ENCODE results near the gene FA2H.

The FA2H gene

DNA sequence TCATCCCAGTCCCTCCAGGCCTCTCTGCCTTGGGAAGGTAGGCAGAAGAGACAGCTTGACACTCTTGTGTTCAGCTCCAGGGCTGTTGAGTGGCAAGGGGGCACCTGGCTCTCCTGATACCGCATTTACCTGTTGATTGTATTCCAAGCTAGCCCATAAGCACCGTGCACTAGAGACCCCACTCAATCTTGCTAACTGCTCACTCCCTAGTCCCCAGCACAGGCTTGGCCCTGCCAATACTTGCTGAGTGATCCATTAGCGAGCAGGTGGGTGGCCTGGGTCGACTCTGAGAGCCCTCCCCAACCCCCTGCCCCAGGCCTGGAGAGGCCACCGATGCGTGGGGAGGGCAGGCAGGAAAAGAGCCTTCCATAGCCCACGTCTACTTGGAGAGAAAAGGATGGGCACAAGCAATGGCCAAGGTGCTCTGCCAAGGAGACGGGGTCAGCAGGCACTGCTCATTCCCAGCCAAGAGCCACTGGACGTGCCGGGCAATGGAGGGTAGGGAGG is 29.5 kb downstream of the FA2H start:
- Histone ChIP-seq H3K4me3 (ENCODE audit: low read length) (no peak overlapping the region), H3K4me1 (ENCODE audit: control insufficient read depth, insufficient read depth, low read length) (peaks cover 10% of the 10 kb centered on the region), H3K36me3 (ENCODE audit: control insufficient read depth, insufficient read depth, low read length) (no peaks in the 10 kb centered on the region), H3K27ac (ENCODE audit: low read length) (no peak overlapping the region), H3K9me3 (ENCODE audit: control insufficient read depth, insufficient read depth, low read length) (no peaks in the 10 kb centered on the region), H3K27me3 (ENCODE audit: control insufficient read depth, insufficient read depth, low read length) (no peaks in the 10 kb centered on the region)
- no peak for DNase-seq (ENCODE audit: low read depth, low spot score)
- WGBS (ENCODE audit: insufficient coverage, insufficient read length): no CpG with 5 or more reads among the region's 10 CpGs

DNA sequence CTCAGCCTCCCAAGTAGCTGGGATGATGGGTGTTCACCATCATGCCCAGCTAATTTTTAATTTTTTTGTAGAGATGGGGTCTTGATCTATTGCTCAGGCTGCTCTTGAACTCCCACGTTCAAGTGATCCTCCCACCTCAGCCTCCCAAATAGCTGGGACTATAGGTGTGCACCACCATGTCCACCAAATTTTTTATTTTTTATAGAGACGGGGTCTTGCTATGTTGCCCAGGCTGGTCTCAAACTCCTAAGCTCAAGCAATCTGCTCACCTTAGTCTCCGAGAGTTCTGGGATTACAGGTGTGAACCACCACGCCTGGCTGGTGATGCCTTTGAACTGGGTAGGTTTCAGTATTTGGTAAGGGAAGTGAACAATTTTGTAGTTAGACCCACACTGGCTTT is 30.1 kb downstream of the FA2H start:
- Histone ChIP-seq H3K4me3 (ENCODE audit: low read length) (no peak overlapping the region), H3K27me3 (ENCODE audit: control insufficient read depth, insufficient read depth, low read length) (no peaks in the 10 kb centered on the region), H3K27ac (ENCODE audit: low read length) (no peak overlapping the region), H3K9me3 (ENCODE audit: control insufficient read depth, insufficient read depth, low read length) (no peaks in the 10 kb centered on the region), H3K36me3 (ENCODE audit: control insufficient read depth, insufficient read depth, low read length) (no peaks in the 10 kb centered on the region), H3K4me1 (ENCODE audit: control insufficient read depth, insufficient read depth, low read length) (peaks cover 7% of the 10 kb centered on the region)
- no CpG with 5 or more reads among the region's 4 CpGs for WGBS (ENCODE audit: insufficient coverage, insufficient read length)
- DNase-seq (ENCODE audit: low read depth, low spot score): no peak

DNA sequence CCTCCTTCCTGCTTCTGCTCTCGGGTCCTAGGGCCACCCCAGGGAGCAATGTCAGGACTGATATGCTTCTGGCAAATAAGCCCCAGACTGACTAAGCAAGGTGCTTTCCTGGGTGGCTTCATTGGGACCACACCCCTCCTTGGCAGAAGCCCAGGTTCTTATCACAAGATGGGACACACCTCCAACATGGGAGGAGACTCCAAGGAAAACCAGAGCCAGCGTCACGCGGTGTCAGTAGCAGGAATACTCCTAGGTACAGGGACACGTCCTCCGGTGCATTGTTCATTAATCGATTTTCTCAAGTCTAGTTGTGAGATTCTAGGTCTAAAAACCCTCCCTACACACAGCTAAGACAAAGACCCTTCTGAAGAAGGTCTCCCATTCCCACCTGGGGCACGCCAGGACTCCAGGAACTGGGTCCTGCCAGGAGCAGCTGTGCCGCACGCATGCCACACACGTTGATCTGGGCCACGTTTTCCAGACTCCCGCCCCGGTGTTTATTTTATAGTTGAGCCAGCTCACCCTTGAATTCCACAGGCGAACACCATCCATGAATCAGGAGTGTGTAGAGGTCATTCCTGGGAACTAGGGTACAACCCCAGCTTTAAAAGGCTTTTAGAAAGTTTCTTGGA is 30.8 kb downstream of the FA2H start:
- DNase-seq (ENCODE audit: low read depth, low spot score): no peak
- Histone ChIP-seq H3K27me3 (ENCODE audit: control insufficient read depth, insufficient read depth, low read length) (no peaks in the 10 kb centered on the region), H3K4me3 (ENCODE audit: low read length) (no peak overlapping the region)

DNA sequence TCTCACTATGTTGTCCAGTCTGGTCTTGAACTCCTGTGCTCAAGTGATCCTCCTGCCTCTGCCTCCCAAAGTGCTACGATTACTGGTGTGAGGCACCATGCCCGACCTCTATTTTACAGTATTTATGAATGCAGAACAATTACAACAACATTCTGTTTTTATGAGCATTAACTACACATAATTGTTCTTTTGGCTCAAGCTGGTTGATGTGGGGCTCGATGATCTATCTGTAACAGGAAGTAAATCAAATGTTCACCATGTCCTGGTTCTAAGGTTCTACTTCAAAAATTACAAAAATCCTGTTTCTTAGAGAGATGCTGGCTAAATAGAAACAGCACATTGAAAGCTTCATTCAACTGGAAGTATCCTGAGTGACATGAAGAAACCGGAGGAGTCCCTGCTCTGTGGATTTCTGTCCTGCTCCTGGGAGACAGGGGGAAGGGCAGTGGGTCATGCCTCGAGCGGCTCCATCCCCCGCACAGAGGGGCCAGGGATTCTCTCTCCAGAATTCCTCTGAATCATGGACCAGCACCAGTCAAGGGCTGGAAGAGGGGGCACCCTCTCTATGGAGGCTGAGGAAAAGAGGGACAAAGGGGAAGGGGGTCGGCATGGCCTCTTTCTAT is 31.5 kb downstream of the FA2H start:
- no peaks in the 10 kb centered on the region for H3K27me3 ChIP-seq (ENCODE audit: control insufficient read depth, insufficient read depth, low read length)
- H3K9me3 ChIP-seq (ENCODE audit: control insufficient read depth, insufficient read depth, low read length): no peaks in the 10 kb centered on the region
- no peaks in the 10 kb centered on the region for H3K36me3 ChIP-seq (ENCODE audit: control insufficient read depth, insufficient read depth, low read length)
- no peak for DNase-seq (ENCODE audit: low read depth, low spot score)
- H3K27ac ChIP-seq (ENCODE audit: low read length): no peak overlapping the region
- peaks cover 4% of the 10 kb centered on the region; the same call in 1 of the 2 replicates for H3K4me1 ChIP-seq (ENCODE audit: control insufficient read depth, insufficient read depth, low read length)
- no peak overlapping the region for H3K4me3 ChIP-seq (ENCODE audit: low read length)
- no CpG with 5 or more reads among the region's 8 CpGs for WGBS (ENCODE audit: insufficient coverage, insufficient read length)

More for the DNA sequence above, 30.8 kb downstream of the FA2H start:
- Histone ChIP-seq H3K4me1 (ENCODE audit: control insufficient read depth, insufficient read depth, low read length) (peaks cover 4% of the 10 kb centered on the region; the same call in 1 of the 2 replicates), H3K27ac (ENCODE audit: low read length) (no peak overlapping the region), H3K36me3 (ENCODE audit: control insufficient read depth, insufficient read depth, low read length) (no peaks in the 10 kb centered on the region), H3K9me3 (ENCODE audit: control insufficient read depth, insufficient read depth, low read length) (no peaks in the 10 kb centered on the region)
- WGBS (ENCODE audit: insufficient coverage, insufficient read length): no CpG with 5 or more reads among the region's 15 CpGs

DNA sequence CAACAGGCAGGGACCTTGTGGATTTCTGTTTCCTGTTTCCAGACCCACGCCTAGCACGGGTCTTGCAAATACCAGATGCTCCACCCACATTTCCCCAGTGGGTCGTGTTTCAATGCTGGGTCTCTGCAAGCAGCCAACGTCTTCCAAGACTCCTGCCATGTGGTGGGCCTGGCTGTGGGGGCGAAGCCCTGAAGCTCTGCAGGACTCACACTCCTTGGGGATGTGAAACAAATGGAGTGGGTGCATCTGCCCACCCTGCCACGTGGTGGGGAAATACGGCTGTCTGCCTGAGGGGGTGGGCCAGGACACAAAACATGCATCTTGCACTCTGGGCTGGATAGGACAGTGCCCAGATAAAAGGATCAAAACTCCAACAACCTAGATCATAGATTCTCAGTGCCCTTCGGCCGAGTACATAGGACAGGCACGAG is 32.6 kb downstream of the FA2H start:
- H3K27me3 ChIP-seq (ENCODE audit: control insufficient read depth, insufficient read depth, low read length): no peaks in the 10 kb centered on the region

DNA sequence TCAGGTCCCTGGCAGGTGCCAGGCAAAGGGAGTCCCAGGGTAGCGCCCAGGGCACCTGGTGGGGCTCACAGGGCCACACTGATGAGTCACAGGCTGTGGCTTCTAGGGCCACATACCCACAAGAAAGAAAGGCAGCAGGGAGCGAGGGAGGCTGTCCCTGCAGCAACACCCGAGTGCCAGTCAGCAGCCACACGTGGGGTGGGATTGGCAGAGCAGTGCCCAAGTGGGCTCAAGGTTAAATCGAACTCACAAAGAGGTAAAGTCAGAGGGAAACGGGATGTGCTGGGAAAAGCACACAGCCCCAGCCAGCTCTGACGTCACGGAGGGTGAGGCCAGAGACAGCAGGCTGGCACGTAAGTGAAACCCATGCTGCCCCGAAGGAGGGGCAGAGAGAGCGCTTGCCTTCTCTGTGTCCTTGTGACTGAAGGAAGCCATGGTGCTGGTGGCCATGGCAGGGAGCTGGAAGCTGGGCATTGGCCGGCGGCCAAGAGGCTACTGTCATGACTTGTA is 33.8 kb downstream of the FA2H start:
- H3K27ac ChIP-seq (ENCODE audit: low read length): no peak overlapping the region
- H3K4me1 ChIP-seq (ENCODE audit: control insufficient read depth, insufficient read depth, low read length): peaks cover 4% of the 10 kb centered on the region; the same call in 1 of the 2 replicates
- no peak for DNase-seq (ENCODE audit: low read depth, low spot score)
- H3K27me3 ChIP-seq (ENCODE audit: control insufficient read depth, insufficient read depth, low read length): no peaks in the 10 kb centered on the region
- no peaks in the 10 kb centered on the region for H3K36me3 ChIP-seq (ENCODE audit: control insufficient read depth, insufficient read depth, low read length)
- no peak overlapping the region for H3K4me3 ChIP-seq (ENCODE audit: low read length)
- no CpG with 5 or more reads among the region's 13 CpGs for WGBS (ENCODE audit: insufficient coverage, insufficient read length)
- H3K9me3 ChIP-seq (ENCODE audit: control insufficient read depth, insufficient read depth, low read length): no peaks in the 10 kb centered on the region

More for the DNA sequence above, 32.6 kb downstream of the FA2H start:
- DNase-seq (ENCODE audit: low read depth, low spot score): no peak
- no peaks in the 10 kb centered on the region for H3K9me3 ChIP-seq (ENCODE audit: control insufficient read depth, insufficient read depth, low read length)
- H3K4me3 ChIP-seq (ENCODE audit: low read length): no peak overlapping the region
- WGBS (ENCODE audit: insufficient coverage, insufficient read length): no CpG with 5 or more reads among the region's 10 CpGs
- H3K4me1 ChIP-seq (ENCODE audit: control insufficient read depth, insufficient read depth, low read length): peaks cover 4% of the 10 kb centered on the region; the same call in 1 of the 2 replicates
- no peak overlapping the region for H3K27ac ChIP-seq (ENCODE audit: low read length)
- no peaks in the 10 kb centered on the region for H3K36me3 ChIP-seq (ENCODE audit: control insufficient read depth, insufficient read depth, low read length)

DNA sequence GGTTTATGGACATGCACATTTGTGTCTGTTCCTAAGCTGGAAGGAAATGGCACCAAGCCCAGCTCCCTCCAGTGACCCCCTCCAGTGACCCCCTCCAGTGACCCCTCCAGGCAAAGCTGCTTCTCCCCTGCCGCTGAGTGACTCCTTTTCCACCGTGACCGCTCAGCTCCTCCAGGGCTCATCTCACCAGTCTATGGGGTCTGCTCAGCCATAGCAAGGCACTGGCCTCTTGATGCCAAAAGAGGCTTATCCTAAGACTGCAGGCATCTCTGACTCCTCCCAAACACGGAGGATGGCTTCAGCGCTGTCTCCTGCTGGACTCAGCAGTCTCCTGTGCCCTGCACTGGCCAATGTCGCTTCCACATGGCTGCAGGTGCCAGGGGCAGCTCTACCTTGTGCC is 35.3 kb downstream of the FA2H start:
- no CpG with 5 or more reads among the region's 6 CpGs for WGBS (ENCODE audit: insufficient coverage, insufficient read length)
- peaks cover 14% of the 10 kb centered on the region for H3K4me1 ChIP-seq (ENCODE audit: control insufficient read depth, insufficient read depth, low read length)
- H3K36me3 ChIP-seq (ENCODE audit: control insufficient read depth, insufficient read depth, low read length): no peaks in the 10 kb centered on the region
- H3K9me3 ChIP-seq (ENCODE audit: control insufficient read depth, insufficient read depth, low read length): no peaks in the 10 kb centered on the region
- no peaks in the 10 kb centered on the region for H3K27me3 ChIP-seq (ENCODE audit: control insufficient read depth, insufficient read depth, low read length)
- no peak for DNase-seq (ENCODE audit: low read depth, low spot score)
- H3K4me3 ChIP-seq (ENCODE audit: low read length): no peak overlapping the region
- H3K27ac ChIP-seq (ENCODE audit: low read length): no peak overlapping the region

DNA sequence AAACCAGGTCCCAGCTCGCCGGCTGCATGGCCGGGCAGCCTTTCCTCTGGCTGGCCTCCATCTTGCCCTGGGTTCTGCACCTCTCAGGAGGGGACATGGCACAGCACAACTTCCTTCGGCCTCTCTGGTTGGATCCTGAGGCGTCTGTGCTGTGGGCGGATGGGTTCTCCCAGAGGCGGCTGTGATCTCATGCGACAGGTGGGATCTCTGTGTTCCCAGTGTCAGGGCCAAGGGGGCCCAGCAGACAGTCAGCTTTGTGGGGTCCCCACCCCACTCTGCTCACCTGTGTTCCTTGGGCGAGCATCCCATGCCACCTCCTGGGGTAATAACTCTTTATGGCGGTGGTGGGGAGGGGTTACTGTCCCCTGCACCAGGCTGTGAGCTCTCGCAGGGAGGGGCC is 35.8 kb downstream of the FA2H start:
- Histone ChIP-seq H3K4me3 (ENCODE audit: low read length) (no peak overlapping the region), H3K36me3 (ENCODE audit: control insufficient read depth, insufficient read depth, low read length) (no peaks in the 10 kb centered on the region), H3K27me3 (ENCODE audit: control insufficient read depth, insufficient read depth, low read length) (no peaks in the 10 kb centered on the region), H3K27ac (ENCODE audit: low read length) (no peak overlapping the region), H3K9me3 (ENCODE audit: control insufficient read depth, insufficient read depth, low read length) (no peaks in the 10 kb centered on the region), H3K4me1 (ENCODE audit: control insufficient read depth, insufficient read depth, low read length) (peaks cover 15% of the 10 kb centered on the region)
- WGBS (ENCODE audit: insufficient coverage, insufficient read length): no CpG with 5 or more reads among the region's 11 CpGs
- DNase-seq (ENCODE audit: low read depth, low spot score): no peak

DNA sequence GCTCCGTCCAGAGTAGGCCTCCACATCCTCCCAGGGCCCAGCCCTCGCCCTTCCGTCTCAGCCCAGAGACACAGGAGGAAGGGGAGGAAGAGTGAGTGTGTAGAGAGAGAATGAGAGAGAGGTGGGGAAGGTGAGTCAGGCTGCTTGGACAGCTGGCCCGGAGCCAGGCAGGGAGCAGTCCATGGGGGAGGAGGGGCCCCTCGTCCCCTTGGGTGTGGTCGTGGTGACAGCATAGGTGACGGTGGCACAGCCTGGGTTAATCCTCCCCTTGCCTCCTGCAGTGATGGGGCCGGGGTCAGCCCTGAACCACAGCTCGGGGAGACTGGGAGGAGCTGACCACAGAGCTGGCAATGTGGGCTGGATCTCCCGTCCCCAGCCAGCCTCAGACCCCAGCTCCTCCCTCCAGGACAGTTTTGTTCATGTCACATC is 36.5 kb downstream of the FA2H start:
- no peaks in the 10 kb centered on the region for H3K27me3 ChIP-seq (ENCODE audit: control insufficient read depth, insufficient read depth, low read length)
- DNase-seq (ENCODE audit: low read depth, low spot score): no peak
- WGBS (ENCODE audit: insufficient coverage, insufficient read length): no CpG with 5 or more reads among the region's 10 CpGs
- no peak overlapping the region for H3K4me3 ChIP-seq (ENCODE audit: low read length)
- H3K4me1 ChIP-seq (ENCODE audit: control insufficient read depth, insufficient read depth, low read length): peaks cover 15% of the 10 kb centered on the region
- H3K36me3 ChIP-seq (ENCODE audit: control insufficient read depth, insufficient read depth, low read length): no peaks in the 10 kb centered on the region
- H3K27ac ChIP-seq (ENCODE audit: low read length): no peak overlapping the region
- no peaks in the 10 kb centered on the region for H3K9me3 ChIP-seq (ENCODE audit: control insufficient read depth, insufficient read depth, low read length)

DNA sequence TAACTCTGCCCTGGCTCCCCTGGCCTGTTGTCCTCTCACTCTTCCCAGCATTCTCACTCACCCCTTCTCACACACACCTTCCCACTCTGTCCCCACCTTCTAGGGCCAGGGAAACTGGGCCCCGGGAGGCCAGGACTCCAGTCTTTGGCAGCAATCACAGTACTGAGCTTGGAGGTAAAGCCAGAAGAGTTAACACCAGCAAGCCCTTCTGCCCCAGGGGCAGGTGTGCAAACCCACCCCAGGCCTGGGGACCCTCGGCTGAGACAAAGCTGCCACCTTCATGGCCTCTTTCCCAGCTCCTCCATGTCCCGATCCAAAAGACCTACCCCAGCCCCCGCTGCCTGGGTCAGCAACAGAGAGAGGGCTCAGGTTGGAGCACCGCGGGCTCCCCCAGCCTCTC is 37.1 kb downstream of the FA2H start:
- Histone ChIP-seq H3K4me3 (ENCODE audit: low read length) (no peak overlapping the region), H3K9me3 (ENCODE audit: control insufficient read depth, insufficient read depth, low read length) (no peaks in the 10 kb centered on the region), H3K27me3 (ENCODE audit: control insufficient read depth, insufficient read depth, low read length) (no peaks in the 10 kb centered on the region), H3K4me1 (ENCODE audit: control insufficient read depth, insufficient read depth, low read length) (peaks cover 15% of the 10 kb centered on the region), H3K27ac (ENCODE audit: low read length) (no peak overlapping the region), H3K36me3 (ENCODE audit: control insufficient read depth, insufficient read depth, low read length) (no peaks in the 10 kb centered on the region)
- no CpG with 5 or more reads among the region's 6 CpGs for WGBS (ENCODE audit: insufficient coverage, insufficient read length)
- DNase-seq (ENCODE audit: low read depth, low spot score): no peak
